Activated naive CD8-positive, alpha-beta T cell treated with anti-CD3 and anti-CD28 coated beads, Interleukin-2, amount 10 ng/mL, durations not matched to agents 7 days and 5 days (primary cell): ENCODE measurements around the gene ERBB4. TPM values are rescaled to one million over a fixed set of nuclear protein-coding genes. Genes with fewer than 3 reads are reported as not detected.
"Not testable (repeated sequence)": the region's sequence is repeated elsewhere in the genome, so short reads cannot be mapped to it uniquely, and the experiment has no call there.

ENCODE experiments used
- ATAC-seq: fragments of 150-1000 bp; cut with Tn5 transposase; one replicate; pipeline ENCODE4 v1.10.0; 2021; ENCODE audit warnings: low read depth, moderate library complexity
- POLR2A ChIA-PET: fragments of 350-600 bp; sonication (Branson Sonifier 250); formaldehyde crosslinking; loops from one replicate; lab custom pipeline; 2021; ENCODE audit warnings: antibody characterized with exemption; lab: Charles Lee
- DNase-seq: peaks from one replicate; pipeline ENCODE4 v3.0.0; 2021
- H3K27ac Mint-ChIP-seq: one replicate; pipeline ENCODE4 v1.8.0; 2022; ENCODE audit warnings: mild to moderate bottlenecking, mixed read lengths
- H3K27me3 Mint-ChIP-seq: one replicate; pipeline ENCODE4 v1.8.0; 2022; ENCODE audit warnings: mild to moderate bottlenecking, moderate library complexity, mixed read lengths
- H3K36me3 Mint-ChIP-seq: one replicate; pipeline ENCODE4 v1.8.0; 2021; ENCODE audit warnings: mild to moderate bottlenecking, mixed read lengths
- H3K4me1 Mint-ChIP-seq: one replicate; pipeline ENCODE4 v1.8.0; 2021; ENCODE audit warnings: mixed read lengths
- H3K4me3 Mint-ChIP-seq: one replicate; pipeline ENCODE4 v1.8.0; 2022; ENCODE audit warnings: mild to moderate bottlenecking, moderate library complexity, mixed read lengths
- H3K9me3 Mint-ChIP-seq: one replicate; pipeline ENCODE4 v1.8.0; 2021; ENCODE audit warnings: mixed read lengths
- total RNA-seq, 2 experiments: library from RNA; stranded (reverse); gene quantifications; one replicate each; pipeline ENCODE4 v1.2.3, GENCODE V29; 2021

ERBB4 gene
- total RNA-seq, 2 experiments from 2014 or later: not detected

GRCh38 chr2:211524248-211524647 lies 1014.4 kb downstream of the ERBB4 start:
- DNase-seq, H3K27ac Mint-ChIP-seq, H3K4me3 Mint-ChIP-seq, H3K36me3 Mint-ChIP-seq, POLR2A ChIA-PET, ATAC-seq, H3K27me3 Mint-ChIP-seq, H3K4me1 Mint-ChIP-seq, H3K9me3 Mint-ChIP-seq: not testable (repeated sequence)

GRCh38 chr2:211516537-211516936 lies 1022.1 kb downstream of the ERBB4 start:
- H3K4me3 Mint-ChIP-seq: no peak overlapping the region
- no peaks in the 10 kb centered on the region for H3K36me3 Mint-ChIP-seq
- no peak for DNase-seq
- no peaks in the 10 kb centered on the region for H3K27me3 Mint-ChIP-seq
- no peak overlapping the region for H3K27ac Mint-ChIP-seq
- POLR2A ChIA-PET: no interaction called here
- H3K4me1 Mint-ChIP-seq: no peaks in the 10 kb centered on the region
- ATAC-seq: no peak
- no peaks in the 10 kb centered on the region for H3K9me3 Mint-ChIP-seq

GRCh38 chr2:211514049-211514448 lies 1024.6 kb downstream of the ERBB4 start:
- H3K9me3 Mint-ChIP-seq: no peaks in the 10 kb centered on the region

GRCh38 chr2:211513446-211513845 lies 1025.2 kb downstream of the ERBB4 start:
- Mint-ChIP-seq H3K27me3 (no peaks in the 10 kb centered on the region), H3K4me1 (no peaks in the 10 kb centered on the region), H3K4me3 (no peak overlapping the region), H3K9me3 (no peaks in the 10 kb centered on the region), H3K36me3 (no peaks in the 10 kb centered on the region), H3K27ac (no peak overlapping the region)
- POLR2A ChIA-PET: no interaction called here
- DNase-seq (no peak), ATAC-seq (no peak)

More at GRCh38 chr2:211514049-211514448, 1024.6 kb downstream of the ERBB4 start:
- Mint-ChIP-seq H3K4me1 (no peaks in the 10 kb centered on the region), H3K27ac (no peak overlapping the region), H3K4me3 (no peak overlapping the region), H3K36me3 (no peaks in the 10 kb centered on the region), H3K27me3 (no peaks in the 10 kb centered on the region)
- no peak for DNase-seq
- POLR2A ChIA-PET: no interaction called here
- ATAC-seq: no peak

GRCh38 chr2:211512806-211513205 lies 1025.8 kb downstream of the ERBB4 start:
- H3K36me3 Mint-ChIP-seq: no peaks in the 10 kb centered on the region
- H3K9me3 Mint-ChIP-seq: no peaks in the 10 kb centered on the region

GRCh38 chr2:211503856-211504255 lies 1034.7 kb downstream of the ERBB4 start:
- H3K4me1 Mint-ChIP-seq: no peaks in the 10 kb centered on the region
- POLR2A ChIA-PET: no interaction called here
- H3K4me3 Mint-ChIP-seq: no peak overlapping the region
- no peak overlapping the region for H3K27ac Mint-ChIP-seq
- H3K27me3 Mint-ChIP-seq: no peaks in the 10 kb centered on the region
- no peak for ATAC-seq
- H3K36me3 Mint-ChIP-seq: no peaks in the 10 kb centered on the region
- DNase-seq: no peak
- no peaks in the 10 kb centered on the region for H3K9me3 Mint-ChIP-seq

More at GRCh38 chr2:211512806-211513205, 1025.8 kb downstream of the ERBB4 start:
- no peak for DNase-seq
- no peak overlapping the region for H3K4me3 Mint-ChIP-seq
- H3K27me3 Mint-ChIP-seq: no peaks in the 10 kb centered on the region
- H3K27ac Mint-ChIP-seq: no peak overlapping the region
- H3K4me1 Mint-ChIP-seq: no peaks in the 10 kb centered on the region
- POLR2A ChIA-PET: no interaction called here
- no peak for ATAC-seq

GRCh38 chr2:211503198-211503597 lies 1035.4 kb downstream of the ERBB4 start:
- H3K36me3 Mint-ChIP-seq: no peaks in the 10 kb centered on the region
- no peaks in the 10 kb centered on the region for H3K4me1 Mint-ChIP-seq
- no peaks in the 10 kb centered on the region for H3K9me3 Mint-ChIP-seq
- POLR2A ChIA-PET: no interaction called here
- H3K27me3 Mint-ChIP-seq: no peaks in the 10 kb centered on the region
- DNase-seq (no peak), ATAC-seq (no peak)
- H3K27ac Mint-ChIP-seq: no peak overlapping the region
- no peak overlapping the region for H3K4me3 Mint-ChIP-seq

GRCh38 chr2:211498551-211499205 lies 1039.9 kb downstream of the ERBB4 start:
- Mint-ChIP-seq H3K27ac (no peak overlapping the region), H3K4me1 (no peaks in the 10 kb centered on the region), H3K4me3 (no peak overlapping the region), H3K9me3 (no peaks in the 10 kb centered on the region), H3K36me3 (no peaks in the 10 kb centered on the region), H3K27me3 (no peaks in the 10 kb centered on the region)
- ATAC-seq (no peak), DNase-seq (no peak)
- POLR2A ChIA-PET: no interaction called here

- POLR2A ChIA-PET: no interaction called here
- ATAC-seq (no peak), DNase-seq (no peak)
- H3K27ac Mint-ChIP-seq: no peak overlapping the region
- H3K27me3 Mint-ChIP-seq: no peaks in the 10 kb centered on the region
- no peak overlapping the region for H3K4me3 Mint-ChIP-seq
- H3K4me1 Mint-ChIP-seq: no peaks in the 10 kb centered on the region
- no peaks in the 10 kb centered on the region for H3K36me3 Mint-ChIP-seq
- no peaks in the 10 kb centered on the region for H3K9me3 Mint-ChIP-seq
These were observed 1043.3 kb downstream of the ERBB4 start for GRCh38 chr2:211495339-211495738.

GRCh38 chr2:211494536-211494935 lies 1044.1 kb downstream of the ERBB4 start:
- H3K36me3 Mint-ChIP-seq: no peaks in the 10 kb centered on the region
- no peaks in the 10 kb centered on the region for H3K27me3 Mint-ChIP-seq
- H3K27ac Mint-ChIP-seq: no peak overlapping the region
- no peak overlapping the region for H3K4me3 Mint-ChIP-seq
- POLR2A ChIA-PET: no interaction called here
- H3K4me1 Mint-ChIP-seq: no peaks in the 10 kb centered on the region
- no peaks in the 10 kb centered on the region for H3K9me3 Mint-ChIP-seq
- DNase-seq (no peak), ATAC-seq (no peak)

- POLR2A ChIA-PET: no interaction called here
- Mint-ChIP-seq H3K9me3 (no peaks in the 10 kb centered on the region), H3K4me3 (no peak overlapping the region)
These were observed 1044.5 kb downstream of the ERBB4 start for GRCh38 chr2:211494085-211494484.

GRCh38 chr2:211487733-211488132 lies 1050.9 kb downstream of the ERBB4 start:
- no peak for ATAC-seq
- H3K27me3 Mint-ChIP-seq: no peaks in the 10 kb centered on the region
- DNase-seq: no peak
- H3K27ac Mint-ChIP-seq: no peak overlapping the region
- H3K36me3 Mint-ChIP-seq: no peaks in the 10 kb centered on the region
- no peaks in the 10 kb centered on the region for H3K4me1 Mint-ChIP-seq
- H3K9me3 Mint-ChIP-seq: no peaks in the 10 kb centered on the region
- POLR2A ChIA-PET: no interaction called here
- no peak overlapping the region for H3K4me3 Mint-ChIP-seq

More at GRCh38 chr2:211494085-211494484, 1044.5 kb downstream of the ERBB4 start:
- DNase-seq: no peak
- H3K36me3 Mint-ChIP-seq: no peaks in the 10 kb centered on the region
- ATAC-seq: no peak
- no peaks in the 10 kb centered on the region for H3K27me3 Mint-ChIP-seq
- H3K27ac Mint-ChIP-seq: no peak overlapping the region
- no peaks in the 10 kb centered on the region for H3K4me1 Mint-ChIP-seq

GRCh38 chr2:211479536-211480150 lies 1059.0 kb downstream of the ERBB4 start:
- H3K9me3 Mint-ChIP-seq: no peaks in the 10 kb centered on the region
- DNase-seq (no peak), ATAC-seq (no peak)
- no peak overlapping the region for H3K27ac Mint-ChIP-seq
- POLR2A ChIA-PET: no interaction called here
- H3K36me3 Mint-ChIP-seq: no peaks in the 10 kb centered on the region
- no peak overlapping the region for H3K4me3 Mint-ChIP-seq
- no peaks in the 10 kb centered on the region for H3K4me1 Mint-ChIP-seq
- H3K27me3 Mint-ChIP-seq: no peaks in the 10 kb centered on the region

- POLR2A ChIA-PET: no interaction called here
- H3K27me3 Mint-ChIP-seq: peaks cover 2% of the 10 kb centered on the region
- H3K27ac Mint-ChIP-seq: no peak overlapping the region
- no peak overlapping the region for H3K4me3 Mint-ChIP-seq
- no peaks in the 10 kb centered on the region for H3K4me1 Mint-ChIP-seq
- ATAC-seq: no peak
- DNase-seq: no peak
- H3K9me3 Mint-ChIP-seq: no peaks in the 10 kb centered on the region
- H3K36me3 Mint-ChIP-seq: peaks cover 1% of the 10 kb centered on the region
These were observed 1060.9 kb downstream of the ERBB4 start for GRCh38 chr2:211477537-211478275.
